Measurements from ENCODE around the gene ADAMTS20.

DNA sequence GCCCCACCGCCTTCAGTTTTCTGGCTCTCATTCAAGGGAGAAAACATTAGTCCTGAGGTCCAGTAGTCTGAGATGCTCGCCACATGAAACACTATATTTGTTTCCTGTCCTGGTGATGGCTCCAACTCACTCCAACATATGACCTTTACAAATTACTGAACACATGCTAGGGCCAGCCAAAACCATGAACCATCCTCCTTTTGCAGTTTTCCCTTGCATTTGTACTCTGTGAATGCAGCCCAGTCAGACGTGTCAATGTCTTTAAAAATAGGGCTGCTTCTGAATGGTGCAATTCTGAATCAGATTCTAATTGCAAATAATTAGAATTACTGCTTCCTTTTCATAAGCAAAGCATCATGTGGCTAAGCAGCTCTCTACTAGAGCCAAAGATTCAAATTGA, 36.0 kb downstream of the ADAMTS20 start:
- no peak for TF ChIP-seq EZH2 (IDR thresholded peaks at IDR 0.05)
- no peak for TF ChIP-seq POLR2AphosphoS5 (IDR thresholded peaks at IDR 0.05; ENCODE audit: borderline replicate concordance, low read depth, low read length)
- TF ChIP-seq FOXP2 (optimal IDR thresholded peaks at IDR 0.05; ENCODE audit: control extremely low read depth, extremely low read length, insufficient read depth) = no peak

Measured in SK-N-MC (cell line).